ENCODE results near the gene PODXL2.

The PODXL2 gene

GRCh38 chr3:127712881-127713771 lies 84.1 kb downstream of the PODXL2 start:
- no peak overlapping the region for H3K27ac ChIP-seq
- TF ChIP-seq CTCF (conservative IDR thresholded peaks at IDR 0.05; ENCODE audit: low read depth) = no peak
- CTCF ChIA-PET = interaction anchor here (0.7 kb wide), 1 partner anchor 34 kb away, joined by 4 read pairs; no protein-coding TSS in a partner anchor
- POLR2A ChIA-PET (ENCODE audit: low non-redundant PET) = no interaction called here
- DNase-seq (ENCODE audit: low spot score) = no peak

GRCh38 chr3:127714125-127714571 lies 85.2 kb downstream of the PODXL2 start:
- H3K27ac ChIP-seq = no peak overlapping the region
- no peak for TF ChIP-seq CTCF (conservative IDR thresholded peaks at IDR 0.05; ENCODE audit: low read depth)
- POLR2A ChIA-PET (ENCODE audit: low non-redundant PET) = no interaction called here

GRCh38 chr3:127714866-127715265 lies 85.9 kb downstream of the PODXL2 start:
- CTCF ChIA-PET = interaction anchor here (0.6 kb wide), 2 partner anchors 80 to 661 kb away, joined by 3 read pairs; no protein-coding TSS in a partner anchor
- no peak for TF ChIP-seq CTCF (conservative IDR thresholded peaks at IDR 0.05; ENCODE audit: low read depth)
- H3K27ac ChIP-seq = no peak overlapping the region
- no peak for DNase-seq (ENCODE audit: low spot score)
- POLR2A ChIA-PET (ENCODE audit: low non-redundant PET) = no interaction called here

More at GRCh38 chr3:127714125-127714571, 85.2 kb downstream of the PODXL2 start:
- no peak for DNase-seq (ENCODE audit: low spot score)
- CTCF ChIA-PET = interaction anchor here (0.6 to 0.7 kb wide), 2 partner anchors 35 to 79 kb away, joined by 3 to 4 read pairs; no protein-coding TSS in a partner anchor

GRCh38 chr3:127715532-127715931 lies 86.5 kb downstream of the PODXL2 start:
- TF ChIP-seq CTCF (conservative IDR thresholded peaks at IDR 0.05; ENCODE audit: low read depth) = no peak
- no peak overlapping the region for H3K27ac ChIP-seq
- CTCF ChIA-PET = no interaction called here
- POLR2A ChIA-PET (ENCODE audit: low non-redundant PET) = no interaction called here
- no peak for DNase-seq (ENCODE audit: low spot score)

- H3K27ac ChIP-seq = no peak overlapping the region
These were observed 87.4 kb downstream of the PODXL2 start for GRCh38 chr3:127716384-127716783.

More at GRCh38 chr3:127716384-127716783, 87.4 kb downstream of the PODXL2 start:
- ChIA-PET POLR2A (ENCODE audit: low non-redundant PET) (no interaction called here), CTCF (interaction anchor here (1.0 kb wide), 1 partner anchor 8 kb away, joined by 3 read pairs; no protein-coding TSS in a partner anchor)
- no peak for DNase-seq (ENCODE audit: low spot score)
- TF ChIP-seq CTCF (conservative IDR thresholded peaks at IDR 0.05; ENCODE audit: low read depth) = no peak
